Adipocyte (in vitro differentiated cells): ENCODE measurements around the gene EXOC3L1.

Experiments
- DNase-seq: peaks from one replicate; pipeline ENCODE4 v3.0.0-alpha.2; 2015; ENCODE audit warnings: low read depth
- H3K27me3 ChIP-seq: replicated peaks from 2 replicates; pipeline ENCODE4 v1.7.0; 2013; ENCODE audit warnings: mild to moderate bottlenecking, low read length, moderate library complexity; ENCODE audit not compliant: control insufficient read depth, insufficient read depth
- H3K36me3 ChIP-seq: 2 replicates; pipeline ENCODE4 v1.7.0; 2013; ENCODE audit warnings: low read length, mild to moderate bottlenecking, moderate library complexity; ENCODE audit not compliant: control insufficient read depth, insufficient read depth, severe bottlenecking
- H3K4me1 ChIP-seq: 2 replicates; pipeline ENCODE4 v1.7.0; 2013; ENCODE audit warnings: mild to moderate bottlenecking, low read length, moderate library complexity; ENCODE audit not compliant: control insufficient read depth, insufficient read depth
- H3K4me3 ChIP-seq: 2 replicates; pipeline ENCODE4 v1.7.0; 2013; ENCODE audit warnings: mild to moderate bottlenecking, low read length, moderate library complexity
- H3K9ac ChIP-seq: 2 replicates; pipeline ENCODE4 v1.7.0; 2013; ENCODE audit warnings: mild to moderate bottlenecking, low read length, moderate library complexity
- H3K9me3 ChIP-seq: 2 replicates; pipeline ENCODE4 v1.7.0; 2013; ENCODE audit warnings: mild to moderate bottlenecking, low read length, moderate library complexity; ENCODE audit not compliant: control insufficient read depth

Gene EXOC3L1

GRCh38 chr16:67147437-67148140, 42.3 kb downstream of the EXOC3L1 start:
- H3K4me3 ChIP-seq = no peak overlapping the region
- H3K9ac ChIP-seq = no peak overlapping the region
- H3K4me1 ChIP-seq = peaks cover 12% of the 10 kb centered on the region
- no peak for DNase-seq
- peaks cover 57% of the 10 kb centered on the region for H3K36me3 ChIP-seq
- no peaks in the 10 kb centered on the region for H3K9me3 ChIP-seq
- no peaks in the 10 kb centered on the region for H3K27me3 ChIP-seq

- DNase-seq = peak; percentile 18
- H3K9ac ChIP-seq = no peak overlapping the region
- H3K36me3 ChIP-seq = peaks cover 65% of the 10 kb centered on the region
- no peaks in the 10 kb centered on the region for H3K27me3 ChIP-seq
- no peak overlapping the region for H3K4me3 ChIP-seq
- H3K4me1 ChIP-seq = peaks cover 12% of the 10 kb centered on the region
- H3K9me3 ChIP-seq = no peaks in the 10 kb centered on the region
Observed at GRCh38 chr16:67146523-67147357, 43.2 kb downstream of the EXOC3L1 start.

DNA sequence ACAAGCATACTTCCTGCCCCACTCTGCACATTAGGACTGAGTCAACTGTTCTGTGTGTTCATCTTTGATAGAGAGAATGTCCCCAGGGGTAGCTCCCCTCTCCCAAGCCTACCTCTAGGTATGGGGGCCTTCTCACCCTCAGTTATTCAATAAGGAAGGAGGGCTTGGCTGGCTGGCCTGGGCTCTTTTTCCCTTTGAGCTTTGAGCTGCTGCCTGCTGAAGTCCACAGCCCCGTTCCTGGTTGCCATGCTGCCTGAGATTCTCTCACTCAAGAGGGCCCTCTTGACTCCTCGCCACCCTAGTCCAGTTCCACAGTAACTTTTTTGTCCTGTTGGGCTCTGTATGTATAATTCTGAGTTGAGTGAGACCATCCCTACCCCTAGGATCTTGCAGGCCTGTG, 44.2 kb downstream of the EXOC3L1 start:
- Histone ChIP-seq H3K4me1 (peaks cover 8% of the 10 kb centered on the region), H3K27me3 (no peaks in the 10 kb centered on the region), H3K9me3 (no peaks in the 10 kb centered on the region), H3K4me3 (no peak overlapping the region), H3K9ac (peak overlapping the region; percentile 15), H3K36me3 (peaks cover 75% of the 10 kb centered on the region)
- DNase-seq = no peak

DNA sequence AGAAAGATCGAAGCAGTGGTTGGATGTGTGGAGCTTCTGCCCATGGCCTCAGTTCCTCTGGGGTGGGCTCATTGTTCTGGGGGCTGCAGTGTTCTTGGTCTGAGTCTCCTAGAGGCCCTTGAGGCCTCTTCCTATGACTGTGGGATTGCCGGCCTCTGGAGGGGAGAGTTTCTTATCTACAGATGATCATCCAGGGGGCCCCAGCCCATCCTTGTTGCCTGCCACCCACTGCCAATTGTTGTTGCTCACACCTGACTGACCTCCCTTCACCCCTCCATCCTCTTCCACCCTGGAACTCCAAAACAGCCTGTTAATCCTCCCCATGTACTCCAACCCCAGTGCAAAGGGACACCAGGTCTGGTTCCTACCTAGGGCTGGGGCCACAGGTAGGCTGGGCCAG, 45.0 kb downstream of the EXOC3L1 start:
- DNase-seq = no peak
- Histone ChIP-seq H3K9me3 (no peaks in the 10 kb centered on the region), H3K4me1 (peaks cover 8% of the 10 kb centered on the region), H3K9ac (no peak overlapping the region), H3K4me3 (no peak overlapping the region), H3K36me3 (peaks cover 83% of the 10 kb centered on the region), H3K27me3 (no peaks in the 10 kb centered on the region)

DNA sequence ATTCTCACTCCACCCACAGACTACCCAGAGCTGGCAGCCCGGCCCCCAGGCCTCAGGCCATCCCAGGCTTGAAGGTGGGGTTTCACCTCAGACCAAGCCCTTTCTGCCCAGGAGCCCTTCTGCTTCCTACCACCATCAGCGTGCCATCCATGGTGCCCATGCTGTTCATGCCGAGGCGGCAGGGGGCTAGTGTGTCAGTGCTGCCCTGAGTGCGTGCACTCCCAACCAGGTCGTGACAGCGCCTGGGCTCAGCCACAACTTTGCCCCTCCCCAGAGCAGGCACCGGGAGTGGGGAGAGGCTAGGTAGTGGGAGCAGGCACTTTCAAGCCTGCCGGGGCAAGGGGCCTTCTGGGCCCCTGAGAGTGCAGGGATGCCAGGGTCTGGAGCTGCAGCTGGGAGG, 47.6 kb downstream of the EXOC3L1 start:
- no peaks in the 10 kb centered on the region for H3K9me3 ChIP-seq
- H3K27me3 ChIP-seq = no peaks in the 10 kb centered on the region
- no peak for DNase-seq
- H3K4me3 ChIP-seq = no peak overlapping the region
- no peak overlapping the region for H3K9ac ChIP-seq
- peaks cover 8% of the 10 kb centered on the region for H3K4me1 ChIP-seq
- peaks cover 91% of the 10 kb centered on the region for H3K36me3 ChIP-seq

- no peak overlapping the region for H3K9ac ChIP-seq
- H3K4me3 ChIP-seq = no peak overlapping the region
- no peak for DNase-seq
- no peaks in the 10 kb centered on the region for H3K9me3 ChIP-seq
- H3K4me1 ChIP-seq = peaks cover 6% of the 10 kb centered on the region
- peaks cover 90% of the 10 kb centered on the region for H3K36me3 ChIP-seq
- no peaks in the 10 kb centered on the region for H3K27me3 ChIP-seq
Observed at GRCh38 chr16:67141391-67141790, 48.5 kb downstream of the EXOC3L1 start.

DNA sequence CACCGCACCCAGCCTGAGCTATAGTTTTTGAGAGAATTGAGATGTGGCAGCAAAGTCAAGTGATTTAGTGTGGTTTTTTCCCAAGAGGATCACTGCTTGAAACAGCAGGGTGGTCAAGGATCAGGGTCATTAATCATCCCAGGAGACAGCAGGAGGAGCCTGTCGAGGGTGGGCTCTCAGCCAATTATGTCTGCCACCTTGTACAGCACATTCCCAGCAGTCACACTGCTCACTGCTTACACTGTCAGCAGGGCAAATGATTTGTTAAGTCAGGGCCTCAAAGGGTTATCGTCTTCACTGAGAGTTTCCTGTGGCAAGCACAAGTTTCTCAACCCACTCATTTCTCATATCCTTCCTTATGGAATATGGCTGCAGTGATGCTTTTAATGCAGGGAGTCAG, 52.3 kb downstream of the EXOC3L1 start:
- Histone ChIP-seq H3K4me1 (no peaks in the 10 kb centered on the region), H3K9me3 (no peaks in the 10 kb centered on the region), H3K9ac (no peak overlapping the region), H3K4me3 (no peak overlapping the region), H3K36me3 (peaks cover 85% of the 10 kb centered on the region), H3K27me3 (no peaks in the 10 kb centered on the region)
- no peak for DNase-seq
